Ishikawa (cell line): ENCODE data around the gene HNF1A.

Experiments used
- CEBPB ChIP-seq: IDR thresholded peaks from 2 replicates; pipeline ENCODE4 v1.6.1; 2012
- CREB1 ChIP-seq: IDR thresholded peaks from 2 replicates; pipeline ENCODE4 v1.6.1; 2012; ENCODE audit warnings: low read depth
- EGR1 ChIP-seq: IDR thresholded peaks from 2 replicates; pipeline ENCODE4 v1.6.1; 2012
- EP300 ChIP-seq: IDR thresholded peaks from 2 replicates; pipeline ENCODE4 v1.6.1; 2012; ENCODE audit warnings: borderline replicate concordance
- FOXM1 ChIP-seq: IDR thresholded peaks from 2 replicates; pipeline ENCODE4 v1.6.1; 2012; ENCODE audit warnings: low read depth, borderline replicate concordance
- MAX ChIP-seq: IDR thresholded peaks from 2 replicates; pipeline ENCODE4 v1.6.1; 2012
- NFIC ChIP-seq: IDR thresholded peaks from 2 replicates; pipeline ENCODE4 v1.6.1; 2012
- RAD21 ChIP-seq: IDR thresholded peaks from 2 replicates; pipeline ENCODE4 v1.6.1; 2012; ENCODE audit warnings: low read depth
- REST ChIP-seq: IDR thresholded peaks from 2 replicates; pipeline ENCODE4 v1.6.1; 2012; ENCODE audit warnings: low read depth, mild to moderate bottlenecking
- TAF1 ChIP-seq: IDR thresholded peaks from 2 replicates; pipeline ENCODE4 v1.6.1; 2012; ENCODE audit warnings: low read depth, mild to moderate bottlenecking
- TCF12 ChIP-seq: IDR thresholded peaks from 2 replicates; pipeline ENCODE4 v1.6.1; 2012; ENCODE audit warnings: low read depth
- TEAD4 ChIP-seq: IDR thresholded peaks from 2 replicates; pipeline ENCODE4 v1.6.1; 2012
- USF1 ChIP-seq: IDR thresholded peaks from 2 replicates; pipeline ENCODE4 v1.6.1; 2012
- YY1 ChIP-seq: IDR thresholded peaks from 2 replicates; pipeline ENCODE4 v1.6.1; 2012; ENCODE audit warnings: low read depth
- ZBTB7A ChIP-seq: IDR thresholded peaks from 2 replicates; pipeline ENCODE4 v1.6.1; 2012; ENCODE audit warnings: low read depth

The HNF1A gene

GRCh38 chr12:121048442-121048841 lies 70.1 kb downstream of the HNF1A start:
- no peak for TF ChIP-seq MAX
- TF ChIP-seq FOXM1: no peak
- no peak for TF ChIP-seq EP300
- TF ChIP-seq CREB1: no peak
- TF ChIP-seq YY1: no peak
- TF ChIP-seq ZBTB7A: no peak
- no peak for TF ChIP-seq NFIC
- no peak for TF ChIP-seq CEBPB
- no peak for TF ChIP-seq TAF1
- no peak for TF ChIP-seq TEAD4
- no peak for TF ChIP-seq EGR1
- no peak for TF ChIP-seq USF1
- no peak for TF ChIP-seq RAD21
- TF ChIP-seq TCF12: no peak

GRCh38 chr12:121050725-121051124 lies 72.4 kb downstream of the HNF1A start:
- TF ChIP-seq USF1 (peak; percentile 89), ZBTB7A (no peak), REST (no peak), FOXM1 (no peak), NFIC (peak; percentile 68), TAF1 (no peak), EP300 (no peak), TCF12 (no peak), TEAD4 (no peak)
